ENCODE measurements around the gene C3orf52. TPM values are rescaled to one million over a fixed set of nuclear protein-coding genes. Genes with fewer than 3 reads are reported as not detected.
"Not testable (repeated sequence)": the region's sequence is repeated elsewhere in the genome, so short reads cannot be mapped to it uniquely, and the experiment has no call there.

C3orf52 gene
- total RNA-seq = 10 to 100 TPM in 1 of 4 donors, 1 to 10 TPM in 3; 5.7 to 12.7 (median 9.5) TPM

- intact Hi-C loops (cut with DNase I) = no loop called here
- no peaks in the 10 kb centered on the region for H3K9me3 ChIP-seq
- DNase-seq = no peak
- 2 to 6% methylated on average over 11 to 23 of the region's 67 CpGs for WGBS, 2 donors
- H3K4me3 ChIP-seq = peak within 1 kb of the TSS; percentile 50 to 73 (median 56)
- peaks cover 5 to 56% (median 13%) of the 10 kb centered on the region in 3 donors for H3K4me1 ChIP-seq
- H3K27me3 ChIP-seq = no peaks in the 10 kb centered on the region
- TF ChIP-seq CTCF (IDR thresholded peaks at IDR 0.05) (peak in 2 of 6 experiments; percentile 13 to 25), POLR2A (IDR thresholded peaks at IDR 0.05) (peak in 1 of 4 donors; percentile 57)
- no peaks in the 10 kb centered on the region for H3K36me3 ChIP-seq
- peak within 1 kb of the TSS; percentile 70 to 85 (median 83) for H3K27ac ChIP-seq
Measured at GRCh38 chr3:112086076-112086854, at the start of gene C3orf52. Gene C3orf52, plus strand, starts transcription at chr3:112086389. Its CDS starts 19 bp downstream, at chr3:112086408.

GRCh38 chr3:112037194-112037593 is 49.0 kb upstream of the C3orf52 start:
- H3K27ac ChIP-seq; intact Hi-C loops (cut with DNase I); H3K27me3 ChIP-seq; H3K4me1 ChIP-seq; DNase-seq; H3K36me3 ChIP-seq; H3K4me3 ChIP-seq; H3K9me3 ChIP-seq: not testable (repeated sequence)
- WGBS, 2 donors = 56 to 58% methylated on average over 4 of the region's 4 CpGs

GRCh38 chr3:112038863-112039262 is 47.3 kb upstream of the C3orf52 start:
- intact Hi-C loops (cut with DNase I) = no loop called here
- Histone ChIP-seq H3K4me1 (peaks cover 0 to 5% (median 0%) of the 10 kb centered on the region in 3 donors), H3K9me3 (no peaks in the 10 kb centered on the region), H3K27ac (no peak overlapping the region), H3K4me3 (no peak overlapping the region), H3K27me3 (no peaks in the 10 kb centered on the region), H3K36me3 (no peaks in the 10 kb centered on the region)
- DNase-seq = no peak
- WGBS, 2 donors = 35% methylated on average over 3 of the region's 3 CpGs
- TF ChIP-seq POLR2A (IDR thresholded peaks at IDR 0.05) = no peak
- no peak for TF ChIP-seq CTCF (IDR thresholded peaks at IDR 0.05)

- peaks cover 0 to 6% (median 0%) of the 10 kb centered on the region in 3 donors for H3K4me1 ChIP-seq
- DNase-seq = no peak
- no peaks in the 10 kb centered on the region for H3K36me3 ChIP-seq
- no peak for TF ChIP-seq POLR2A (IDR thresholded peaks at IDR 0.05)
- no peaks in the 10 kb centered on the region for H3K27me3 ChIP-seq
- no peaks in the 10 kb centered on the region for H3K9me3 ChIP-seq
- no peak overlapping the region for H3K4me3 ChIP-seq
- intact Hi-C loops (cut with DNase I) = no loop called here
- H3K27ac ChIP-seq = no peak overlapping the region
Measured at GRCh38 chr3:112041321-112041720, 44.9 kb upstream of the C3orf52 start.

- DNase-seq = no peak
- no peak for TF ChIP-seq CTCF (IDR thresholded peaks at IDR 0.05)
- TF ChIP-seq POLR2A (IDR thresholded peaks at IDR 0.05) = no peak
- no peaks in the 10 kb centered on the region for H3K27me3 ChIP-seq
- no peak overlapping the region for H3K4me3 ChIP-seq
- no peaks in the 10 kb centered on the region for H3K36me3 ChIP-seq
- 57 to 60% methylated on average over 6 of the region's 6 CpGs for WGBS, 2 donors
- intact Hi-C loops (cut with DNase I) = no loop called here
- H3K4me1 ChIP-seq = peaks cover 0 to 6% (median 0%) of the 10 kb centered on the region in 3 donors
- H3K27ac ChIP-seq = no peak overlapping the region
- no peaks in the 10 kb centered on the region for H3K9me3 ChIP-seq
Measured at GRCh38 chr3:112042842-112043280, 43.3 kb upstream of the C3orf52 start.

- intact Hi-C loops (cut with DNase I) = no loop called here
- TF ChIP-seq CTCF (IDR thresholded peaks at IDR 0.05) = peak; percentile 70 to 88 (median 80)
- TF ChIP-seq POLR2A (IDR thresholded peaks at IDR 0.05) = no peak
- Histone ChIP-seq H3K4me1 (peaks cover 0 to 6% (median 0%) of the 10 kb centered on the region in 3 donors), H3K4me3 (peak overlapping the region in 1 of 4 donors; percentile 44), H3K27ac (no peak overlapping the region), H3K9me3 (no peaks in the 10 kb centered on the region), H3K36me3 (no peaks in the 10 kb centered on the region), H3K27me3 (no peaks in the 10 kb centered on the region)
- DNase-seq = peak; percentile 1
- WGBS, 2 donors = 7 to 8% methylated on average over 7 of the region's 7 CpGs
Measured at GRCh38 chr3:112043621-112044201, 42.5 kb upstream of the C3orf52 start.
